Urinary bladder (tissue), 4 donors: ENCODE results near the gene ATG5. TPM values are rescaled to one million over a fixed set of nuclear protein-coding genes. Genes with fewer than 3 reads are reported as not detected.

Experiments
- DNase-seq: peaks from one replicate; pipeline ENCODE4 v3.0.0-alpha.2; 2015; ENCODE audit errors: extremely low spot score
- H3K27ac ChIP-seq: one replicate; pipeline ENCODE4 v1.5.1; 2013; ENCODE audit warnings: low read depth, mild to moderate bottlenecking, moderate library complexity
- H3K36me3 ChIP-seq: one replicate; pipeline ENCODE4 v1.6.1; 2013; ENCODE audit warnings: mild to moderate bottlenecking, moderate library complexity; ENCODE audit not compliant: insufficient read depth
- H3K4me1 ChIP-seq: one replicate; pipeline ENCODE4 v1.6.1; 2013; ENCODE audit warnings: mild to moderate bottlenecking, moderate library complexity; ENCODE audit not compliant: insufficient read depth
- H3K4me3 ChIP-seq: one replicate; pipeline ENCODE4 v1.5.1; 2013; ENCODE audit warnings: low read depth, low read length
- WGBS: extraction: QIAGEN DNeasy Blood & Tissue Kit; methylation state at CpG from one replicate; pipeline ENCODE4 v1.1.7; 2013; 5-methylcytosine and 5-hydroxymethylcytosine counted together
- polyA plus RNA-seq: library from polyadenylated mRNA; stranded (reverse); fragments of 200-250 nt; gene quantifications from one replicate; pipeline ENCODE4 v1.2.3, GENCODE V29; 2013
- small RNA-seq: library from RNA; depleted of rRNA; stranded (forward); fragments of <200 nt; gene quantifications from one replicate; pipeline ENCODE3, GENCODE V24; 2014
- total RNA-seq: library from RNA; depleted of rRNA; stranded (reverse); fragments of >200 nt; gene quantifications from one replicate; pipeline ENCODE4 v1.2.3, GENCODE V29; 2014
- donor health status: healthy with polysubstance abuse.
- donor health status: healthy.

The ATG5 gene
- total and polyA plus RNA-seq, 2 donors = 24.0 to 88.8 TPM

DNA sequence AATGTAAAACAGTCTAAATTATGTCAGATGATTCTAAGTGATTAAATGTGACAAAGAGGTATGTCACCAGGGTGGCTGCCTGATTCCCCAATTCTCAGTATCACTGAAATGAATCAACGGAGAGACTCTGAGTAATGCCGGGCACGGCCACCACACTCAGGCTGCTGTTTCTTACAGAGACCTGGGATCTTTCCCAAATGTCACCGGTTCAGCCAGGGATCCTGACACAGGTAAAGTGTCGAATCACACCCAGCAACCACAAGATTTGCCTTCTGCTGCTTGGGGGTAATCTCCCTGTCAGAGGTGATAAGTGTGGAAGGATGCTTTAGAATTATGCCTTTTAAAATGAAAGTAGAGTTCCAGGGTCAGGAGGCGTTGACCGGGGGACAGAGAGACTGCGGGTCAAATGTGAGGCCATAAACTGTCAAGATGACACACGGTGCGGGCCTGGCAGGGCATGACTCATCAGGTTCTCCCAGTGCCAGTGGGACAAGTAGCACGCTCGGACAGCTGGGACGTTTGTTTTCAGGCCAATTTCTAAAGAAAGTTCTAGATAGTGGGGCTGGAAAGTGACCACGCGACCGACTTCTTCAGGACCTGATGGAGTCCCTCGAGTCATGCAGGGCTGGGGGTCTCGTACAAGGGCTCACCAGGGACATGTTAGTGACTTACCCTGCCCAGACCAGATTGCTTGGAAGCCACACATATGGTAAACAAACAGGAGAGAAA is 190.5 kb downstream of the ATG5 start:
- 58% methylated on average over 18 of the region's 18 CpGs for WGBS
- peaks cover 5% of the 10 kb centered on the region for H3K4me1 ChIP-seq
- DNase-seq = no peak
- no peaks in the 10 kb centered on the region for H3K36me3 ChIP-seq
- peak overlapping the region; percentile 0 for H3K27ac ChIP-seq
- no peak overlapping the region for H3K4me3 ChIP-seq

Small RNA genes within 50 kb of the gene (small RNA-seq; reads per million reads assigned to genes)
- not detected for gene RF00015
- not detected for gene RN7SL47P
- gene RNU6-344P = not detected

Other genes starting within 250 kb of the ATG5 start
- gene PRDM1, start 239.4 kb downstream of the ATG5 start, total RNA-seq = 5.0 TPM
- gene PRDM1, start 239.4 kb downstream of the ATG5 start, polyA plus RNA-seq = 3.7 TPM
- gene CRYBG1, start 35.0 kb upstream of the ATG5 start, total RNA-seq = 32.4 TPM
- 6.6 TPM for gene CRYBG1, start 35.0 kb upstream of the ATG5 start, polyA plus RNA-seq